Karpas-422 (cell line): ENCODE results near the gene GPR42. TPM values are rescaled to one million over a fixed set of nuclear protein-coding genes. Genes with fewer than 3 reads are reported as not detected.

ENCODE experiments used
- DNase-seq: peaks from one replicate; pipeline ENCODE4 v3.0.0-alpha.2; 2015
- H2AFZ ChIP-seq: fragments of 200-600 bp; sonication (generic); 2 replicates; pipeline ENCODE4 v1.6.1; 2014; ENCODE audit warnings: antibody characterized with exemption, low read length, mixed read lengths
- H3K27ac ChIP-seq: fragments of 200-600 bp; sonication (generic); 2 replicates; pipeline ENCODE4 v1.5.1; 2014; ENCODE audit warnings: mild to moderate bottlenecking, low read length, moderate library complexity
- H3K27me3 ChIP-seq: fragments of 200-600 bp; sonication (generic); 2 replicates; pipeline ENCODE4 v1.6.1; 2014; ENCODE audit warnings: low read length, mixed read lengths
- H3K36me3 ChIP-seq: fragments of 200-600 bp; sonication (generic); 2 replicates; pipeline ENCODE4 v1.6.1; 2014; ENCODE audit warnings: low read length, mixed read lengths; ENCODE audit not compliant: insufficient read depth
- H3K4me1 ChIP-seq: fragments of 200-600 bp; sonication (generic); 2 replicates; pipeline ENCODE4 v1.6.1; 2014; ENCODE audit warnings: mild to moderate bottlenecking, low read length, mixed read lengths
- H3K4me2 ChIP-seq: fragments of 200-600 bp; sonication (generic); 2 replicates; pipeline ENCODE4 v1.6.1; 2014; ENCODE audit warnings: low read length, low read depth, mild to moderate bottlenecking; ENCODE audit not compliant: poor library complexity, severe bottlenecking
- H3K4me3 ChIP-seq: fragments of 200-600 bp; sonication (generic); 2 replicates; pipeline ENCODE4 v1.5.1; 2014; ENCODE audit warnings: mild to moderate bottlenecking, antibody characterized with exemption, low read length, mixed read lengths
- H3K79me2 ChIP-seq: fragments of 200-600 bp; sonication (generic); 2 replicates; pipeline ENCODE4 v1.6.1; 2014; ENCODE audit warnings: mild to moderate bottlenecking, low read length, mixed read lengths
- H3K9ac ChIP-seq: fragments of 200-600 bp; sonication (generic); 2 replicates; pipeline ENCODE4 v1.6.0; 2014; ENCODE audit warnings: low read length
- H3K9me2 ChIP-seq: fragments of 200-600 bp; sonication (generic), shearing (Covaris generic); replicated peaks from 2 replicates; pipeline ENCODE4 v1.6.0; 2014; ENCODE audit warnings: mild to moderate bottlenecking, low read length, moderate library complexity; ENCODE audit not compliant: insufficient read depth
- H3K9me3 ChIP-seq: fragments of 300-700, 200-600 bp; sonication (generic); 2 replicates; pipeline ENCODE4 v1.6.1; 2014; ENCODE audit warnings: low read length, mixed read lengths
- H4K20me1 ChIP-seq: fragments of 200-600 bp; sonication (generic); 2 replicates; pipeline ENCODE4 v1.6.1; 2014; ENCODE audit warnings: mild to moderate bottlenecking, antibody characterized with exemption, low read length, low read depth; ENCODE audit not compliant: insufficient read depth
- total RNA-seq: library from RNA; depleted of rRNA; stranded (reverse); fragments of >200 nt; shearing (Covaris generic); gene quantifications from 2 replicates; pipeline ENCODE4 v1.2.3, GENCODE V29; 2014; ENCODE audit warnings: low replicate concordance

Gene GPR42
- total RNA-seq, 1 experiment from 2014 or later = not detected

GRCh38 chr19:35408284-35409171, 37.7 kb downstream of the GPR42 start:
- no peak overlapping the region for H3K4me3 ChIP-seq

DNA sequence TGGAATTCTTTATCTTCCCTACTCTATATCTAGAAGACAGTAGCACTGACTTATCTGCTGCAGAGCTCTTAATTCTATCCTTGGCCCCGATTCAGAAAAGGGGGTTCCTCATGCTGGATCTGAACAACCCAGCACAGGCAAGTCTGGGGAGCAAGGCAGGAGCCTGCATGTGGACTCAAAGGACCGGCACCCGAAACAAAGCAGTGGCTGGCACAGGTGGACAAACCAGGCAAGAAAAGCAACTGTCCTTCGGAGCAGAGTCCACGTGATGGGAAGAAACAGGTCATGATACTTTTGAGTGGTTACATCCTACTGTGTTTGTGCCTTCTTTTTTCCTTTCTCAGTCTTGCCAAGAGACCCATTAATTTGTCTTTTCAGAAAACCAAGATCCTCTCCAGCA, 38.3 kb downstream of the GPR42 start:
- no peaks in the 10 kb centered on the region for H3K27me3 ChIP-seq
- H2AFZ ChIP-seq = no peak overlapping the region
- no peaks in the 10 kb centered on the region for H3K79me2 ChIP-seq
- no peak overlapping the region for H3K9ac ChIP-seq
- no peaks in the 10 kb centered on the region for H3K36me3 ChIP-seq
- no peak overlapping the region for H3K4me2 ChIP-seq
- H3K9me3 ChIP-seq = no peaks in the 10 kb centered on the region
- no peaks in the 10 kb centered on the region for H3K9me2 ChIP-seq
- no peaks in the 10 kb centered on the region for H4K20me1 ChIP-seq
- DNase-seq = no peak
- H3K4me1 ChIP-seq = no peaks in the 10 kb centered on the region
- H3K4me3 ChIP-seq = no peak overlapping the region
- H3K27ac ChIP-seq = no peak overlapping the region

More at GRCh38 chr19:35408284-35409171, 37.7 kb downstream of the GPR42 start:
- Histone ChIP-seq H3K79me2 (no peaks in the 10 kb centered on the region), H3K4me2 (no peak overlapping the region), H3K4me1 (no peaks in the 10 kb centered on the region), H4K20me1 (no peaks in the 10 kb centered on the region), H3K9me2 (no peaks in the 10 kb centered on the region), H3K9me3 (no peaks in the 10 kb centered on the region), H3K9ac (no peak overlapping the region), H2AFZ (no peak overlapping the region), H3K27me3 (no peaks in the 10 kb centered on the region), H3K36me3 (no peaks in the 10 kb centered on the region), H3K27ac (no peak overlapping the region)
- DNase-seq = no peak

- Histone ChIP-seq H3K4me1 (peaks cover 3% of the 10 kb centered on the region; the same call in 1 of the 2 replicates), H3K36me3 (no peaks in the 10 kb centered on the region), H3K4me2 (no peak overlapping the region), H2AFZ (no peak overlapping the region), H3K9me3 (no peaks in the 10 kb centered on the region), H4K20me1 (no peaks in the 10 kb centered on the region), H3K79me2 (no peaks in the 10 kb centered on the region), H3K27me3 (no peaks in the 10 kb centered on the region), H3K4me3 (no peak overlapping the region), H3K9me2 (no peaks in the 10 kb centered on the region), H3K27ac (no peak overlapping the region), H3K9ac (no peak overlapping the region)
- no peak for DNase-seq
These were observed 39.6 kb downstream of the GPR42 start for GRCh38 chr19:35410487-35410886.

- Histone ChIP-seq H3K4me1 (peaks cover 3% of the 10 kb centered on the region; the same call in 1 of the 2 replicates), H3K79me2 (no peaks in the 10 kb centered on the region), H3K9me2 (no peaks in the 10 kb centered on the region), H3K27ac (no peak overlapping the region), H3K36me3 (no peaks in the 10 kb centered on the region), H3K4me2 (no peak overlapping the region), H2AFZ (no peak overlapping the region), H4K20me1 (no peaks in the 10 kb centered on the region), H3K27me3 (no peaks in the 10 kb centered on the region), H3K9me3 (no peaks in the 10 kb centered on the region), H3K4me3 (no peak overlapping the region), H3K9ac (no peak overlapping the region)
- DNase-seq = no peak
These were observed 43.6 kb downstream of the GPR42 start for GRCh38 chr19:35414442-35414841.

- Histone ChIP-seq H3K4me3 (no peak overlapping the region), H2AFZ (no peak overlapping the region)
These were observed 45.5 kb downstream of the GPR42 start for GRCh38 chr19:35416331-35416730.

GRCh38 chr19:35417278-35417677, 46.4 kb downstream of the GPR42 start:
- no peak overlapping the region for H3K27ac ChIP-seq
- no peak overlapping the region for H3K4me2 ChIP-seq

More at GRCh38 chr19:35416331-35416730, 45.5 kb downstream of the GPR42 start:
- H3K36me3 ChIP-seq = no peaks in the 10 kb centered on the region
- H3K27me3 ChIP-seq = no peaks in the 10 kb centered on the region
- H3K9me2 ChIP-seq = no peaks in the 10 kb centered on the region
- no peak for DNase-seq
- no peaks in the 10 kb centered on the region for H3K9me3 ChIP-seq
- no peak overlapping the region for H3K9ac ChIP-seq
- H3K27ac ChIP-seq = no peak overlapping the region
- peaks cover 3% of the 10 kb centered on the region; the same call in 1 of the 2 replicates for H3K4me1 ChIP-seq
- no peaks in the 10 kb centered on the region for H3K79me2 ChIP-seq
- no peaks in the 10 kb centered on the region for H4K20me1 ChIP-seq
- no peak overlapping the region for H3K4me2 ChIP-seq

GRCh38 chr19:35417713-35418534, 47.1 kb downstream of the GPR42 start:
- no peaks in the 10 kb centered on the region for H3K9me3 ChIP-seq
- H3K4me2 ChIP-seq = no peak overlapping the region
- peaks cover 3% of the 10 kb centered on the region; the same call in 1 of the 2 replicates for H3K4me1 ChIP-seq
- H3K79me2 ChIP-seq = no peaks in the 10 kb centered on the region
- DNase-seq = no peak
- no peaks in the 10 kb centered on the region for H3K27me3 ChIP-seq
- no peak overlapping the region for H2AFZ ChIP-seq
- no peaks in the 10 kb centered on the region for H4K20me1 ChIP-seq
- no peak overlapping the region for H3K9ac ChIP-seq
- H3K27ac ChIP-seq = no peak overlapping the region
- no peaks in the 10 kb centered on the region for H3K36me3 ChIP-seq
- H3K4me3 ChIP-seq = no peak overlapping the region
- H3K9me2 ChIP-seq = no peaks in the 10 kb centered on the region

More at GRCh38 chr19:35417278-35417677, 46.4 kb downstream of the GPR42 start:
- H4K20me1 ChIP-seq = no peaks in the 10 kb centered on the region
- H3K79me2 ChIP-seq = no peaks in the 10 kb centered on the region
- peaks cover 3% of the 10 kb centered on the region; the same call in 1 of the 2 replicates for H3K4me1 ChIP-seq
- no peaks in the 10 kb centered on the region for H3K27me3 ChIP-seq
- no peaks in the 10 kb centered on the region for H3K9me2 ChIP-seq
- H3K9me3 ChIP-seq = no peaks in the 10 kb centered on the region
- no peak overlapping the region for H2AFZ ChIP-seq
- H3K9ac ChIP-seq = no peak overlapping the region
- DNase-seq = no peak
- H3K36me3 ChIP-seq = no peaks in the 10 kb centered on the region
- H3K4me3 ChIP-seq = no peak overlapping the region

- Histone ChIP-seq H3K9me3 (no peaks in the 10 kb centered on the region), H3K27me3 (no peaks in the 10 kb centered on the region), H3K4me3 (no peak overlapping the region), H3K36me3 (no peaks in the 10 kb centered on the region), H3K9me2 (no peaks in the 10 kb centered on the region), H3K4me2 (no peak overlapping the region), H3K9ac (no peak overlapping the region), H3K27ac (no peak overlapping the region), H2AFZ (no peak overlapping the region), H4K20me1 (no peaks in the 10 kb centered on the region), H3K4me1 (peaks cover 3% of the 10 kb centered on the region; the same call in 1 of the 2 replicates), H3K79me2 (no peaks in the 10 kb centered on the region)
- no peak for DNase-seq
These were observed 48.2 kb downstream of the GPR42 start for GRCh38 chr19:35419046-35419445.
